Kidney epithelial cell (primary cell): Measurements from ENCODE around the gene PAF1. TPM values are rescaled to one million over a fixed set of nuclear protein-coding genes. Genes with fewer than 3 reads are reported as not detected.

ENCODE experiments used
- DNase-seq: peaks from one replicate; pipeline ENCODE4 v3.0.0-alpha.2; 2010; ENCODE audit warnings: low read depth
- H3K27me3 ChIP-seq: 2 replicates; pipeline ENCODE4 v1.6.0; 2011; ENCODE audit warnings: low read length; ENCODE audit not compliant: control insufficient read depth, insufficient read depth
- H3K36me3 ChIP-seq: 2 replicates; pipeline ENCODE4 v1.5.1; 2011; ENCODE audit warnings: low read length; ENCODE audit not compliant: control insufficient read depth, insufficient read depth
- H3K4me3 ChIP-seq: 2 replicates; pipeline ENCODE4 v1.5.1; 2011; ENCODE audit warnings: low read depth, mild to moderate bottlenecking, control low read depth, low read length
- total RNA-seq: library from RNA; depleted of rRNA; stranded (reverse); fragments of >200 nt; gene quantifications from 2 replicates; pipeline ENCODE4 v1.2.3, GENCODE V29; 2015
- TF ChIP-seq, protein P1 (sequence below): IDR thresholded peaks from 2 replicates; pipeline ENCODE4 v1.5.1; 2011; ENCODE audit warnings: mild to moderate bottlenecking, moderate library complexity, low read length, control low read depth, inconsistent platforms; ENCODE audit not compliant: insufficient read depth, poor library complexity, severe bottlenecking

PAF1 gene
- total RNA-seq, 1 donor from 2014 or later, result 44.6 TPM

DNA sequence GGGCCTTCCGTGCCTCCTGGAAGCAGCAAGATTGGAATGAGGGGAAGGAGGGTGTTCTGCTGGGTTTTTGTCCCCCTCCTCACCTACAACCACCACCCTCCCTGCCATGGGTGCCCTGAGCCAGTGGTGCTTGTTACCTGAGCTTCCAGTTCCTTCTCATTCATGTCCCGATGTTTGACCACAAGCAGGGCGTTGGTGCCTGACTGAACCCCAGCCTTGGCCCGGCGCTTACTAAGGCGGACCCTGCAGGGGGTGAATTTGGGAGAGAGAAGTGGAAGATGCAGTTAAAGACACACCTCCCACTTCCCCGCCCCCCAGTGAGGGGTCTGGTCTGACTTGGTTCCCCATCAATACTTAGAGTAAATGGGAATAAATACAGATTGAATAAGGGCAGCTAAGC, 4.3 kb downstream of the PAF1 start:
- no peak for DNase-seq
- H3K27me3 ChIP-seq, result no peaks in the 10 kb centered on the region
- TF ChIP-seq, protein P1, sequence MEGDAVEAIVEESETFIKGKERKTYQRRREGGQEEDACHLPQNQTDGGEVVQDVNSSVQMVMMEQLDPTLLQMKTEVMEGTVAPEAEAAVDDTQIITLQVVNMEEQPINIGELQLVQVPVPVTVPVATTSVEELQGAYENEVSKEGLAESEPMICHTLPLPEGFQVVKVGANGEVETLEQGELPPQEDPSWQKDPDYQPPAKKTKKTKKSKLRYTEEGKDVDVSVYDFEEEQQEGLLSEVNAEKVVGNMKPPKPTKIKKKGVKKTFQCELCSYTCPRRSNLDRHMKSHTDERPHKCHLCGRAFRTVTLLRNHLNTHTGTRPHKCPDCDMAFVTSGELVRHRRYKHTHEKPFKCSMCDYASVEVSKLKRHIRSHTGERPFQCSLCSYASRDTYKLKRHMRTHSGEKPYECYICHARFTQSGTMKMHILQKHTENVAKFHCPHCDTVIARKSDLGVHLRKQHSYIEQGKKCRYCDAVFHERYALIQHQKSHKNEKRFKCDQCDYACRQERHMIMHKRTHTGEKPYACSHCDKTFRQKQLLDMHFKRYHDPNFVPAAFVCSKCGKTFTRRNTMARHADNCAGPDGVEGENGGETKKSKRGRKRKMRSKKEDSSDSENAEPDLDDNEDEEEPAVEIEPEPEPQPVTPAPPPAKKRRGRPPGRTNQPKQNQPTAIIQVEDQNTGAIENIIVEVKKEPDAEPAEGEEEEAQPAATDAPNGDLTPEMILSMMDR, result no peak
- H3K36me3 ChIP-seq, result peaks cover 3% of the 10 kb centered on the region
- H3K4me3 ChIP-seq, result no peak overlapping the region

DNA sequence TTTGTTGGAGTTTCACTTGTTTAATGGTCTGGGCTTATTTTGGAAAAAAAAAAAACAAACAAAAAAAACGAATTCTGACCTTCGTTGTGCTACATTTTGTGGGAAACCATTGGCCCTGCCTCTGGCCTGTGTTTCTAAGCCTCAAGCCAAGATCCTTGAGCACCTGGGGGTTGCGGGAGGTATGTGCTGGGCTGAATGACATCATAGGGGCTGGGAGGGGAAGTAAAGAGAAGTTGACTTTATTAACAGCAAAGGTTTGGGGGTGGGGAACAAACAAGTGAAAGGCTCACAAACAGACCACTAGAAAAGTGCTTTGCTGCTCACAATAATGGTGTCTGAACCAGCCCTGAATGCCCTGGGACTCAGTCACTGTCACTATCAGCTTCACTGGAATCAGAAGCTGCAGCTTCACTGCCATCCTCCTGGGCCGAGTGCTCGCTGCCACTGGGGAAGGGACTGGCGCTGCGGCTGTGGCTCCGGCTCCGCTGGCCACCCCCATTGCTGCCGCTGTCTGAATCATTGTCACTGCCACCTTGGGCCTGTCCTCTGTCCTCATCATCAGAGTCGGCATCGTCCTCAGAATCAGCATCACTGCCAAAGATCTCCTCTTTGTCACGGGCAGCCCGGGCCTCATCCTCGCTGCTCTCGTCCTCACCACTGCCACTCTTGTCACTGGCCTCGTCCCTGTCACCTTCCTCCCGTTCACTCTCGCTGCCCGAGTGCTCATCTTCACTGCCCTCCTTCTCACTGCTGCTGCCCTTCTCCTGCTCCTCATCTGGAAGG, 5.1 kb downstream of the PAF1 start:
- Histone ChIP-seq H3K36me3 (peaks cover 3% of the 10 kb centered on the region), H3K27me3 (no peaks in the 10 kb centered on the region), H3K4me3 (no peak overlapping the region)
- DNase-seq, result no peak
- TF ChIP-seq, protein P1, result no peak

DNA sequence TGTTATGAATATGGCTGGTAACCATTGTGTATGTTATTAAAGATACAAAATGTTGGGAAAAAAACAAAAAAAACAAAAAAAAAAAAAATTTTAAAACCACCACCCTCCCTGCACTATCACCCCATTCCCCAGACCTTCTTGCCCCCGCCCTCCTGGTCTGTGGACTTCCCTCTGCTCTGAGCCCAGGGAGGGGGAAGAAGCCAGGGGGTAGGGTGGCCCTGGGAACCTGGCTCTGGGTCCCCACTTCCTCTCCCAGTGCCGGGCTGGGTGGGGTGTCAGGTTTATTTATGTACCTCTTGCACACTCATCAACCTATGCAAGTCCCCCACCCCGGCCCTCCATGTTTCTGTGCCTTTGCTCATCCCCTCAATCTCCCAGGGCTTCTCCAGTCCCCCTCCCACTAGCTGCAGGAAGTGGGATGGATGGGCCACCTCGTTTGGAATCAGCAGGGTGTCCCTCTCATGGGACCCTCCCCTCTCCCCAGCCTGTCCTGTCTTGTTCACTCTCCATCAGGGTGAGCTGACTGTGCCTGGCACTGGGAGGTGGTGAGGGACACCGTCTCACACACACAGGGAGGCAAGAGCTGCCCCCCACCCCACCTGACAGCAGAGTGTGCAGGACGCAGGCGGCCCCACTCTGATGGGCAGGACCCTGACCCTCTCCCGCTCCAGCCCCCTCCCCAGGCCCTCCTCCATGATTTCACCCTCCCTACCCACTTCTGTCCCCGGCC, 5.9 kb downstream of the PAF1 start:
- no peak for DNase-seq
- no peak overlapping the region for H3K4me3 ChIP-seq
- H3K27me3 ChIP-seq, result no peaks in the 10 kb centered on the region
- TF ChIP-seq, protein P1, result no peak
- H3K36me3 ChIP-seq, result peaks cover 3% of the 10 kb centered on the region

DNA sequence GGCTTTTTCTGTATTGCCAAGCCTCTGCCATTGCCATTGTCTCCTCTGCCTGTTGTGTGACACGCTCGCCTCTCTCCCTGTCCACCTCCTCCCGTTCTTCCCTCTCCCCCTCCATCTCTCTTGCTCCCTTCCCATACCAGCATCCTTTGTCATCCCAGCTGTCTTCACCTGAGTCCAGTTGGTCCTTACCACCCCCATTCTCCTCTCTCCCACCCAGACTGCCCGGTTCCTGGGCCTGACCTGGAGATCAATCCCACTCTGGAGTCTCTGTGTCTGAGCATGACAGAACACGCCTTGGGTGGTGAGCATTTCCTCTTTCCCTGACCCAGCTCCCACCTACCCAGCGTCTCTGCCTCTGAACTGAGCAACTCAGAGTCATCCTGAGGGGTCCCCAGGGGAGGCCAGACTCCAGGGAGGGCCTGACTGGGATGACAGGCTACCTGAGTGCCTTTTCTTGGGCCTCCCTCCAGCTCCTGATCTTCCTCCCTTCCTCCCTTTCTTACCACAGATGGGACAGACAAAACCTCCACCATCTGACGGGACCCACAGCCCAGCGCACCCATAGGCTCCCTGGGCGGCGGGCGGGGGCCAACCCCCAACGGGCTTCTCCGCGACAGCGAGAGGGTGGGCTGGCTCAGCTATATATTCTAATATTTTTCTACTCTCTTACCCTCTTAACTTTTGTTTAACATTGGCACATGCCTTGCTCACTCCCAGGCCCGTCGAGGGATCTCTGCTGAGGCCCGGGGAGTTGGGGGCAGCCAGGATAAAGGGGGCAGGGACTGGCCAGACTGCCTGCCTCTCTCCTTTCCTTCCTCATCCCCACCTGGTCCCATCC, 7.7 kb downstream of the PAF1 start:
- TF ChIP-seq, protein P1, result no peak
- Histone ChIP-seq H3K4me3 (no peak overlapping the region), H3K27me3 (no peaks in the 10 kb centered on the region), H3K36me3 (peaks cover 3% of the 10 kb centered on the region)
- no peak for DNase-seq

DNA sequence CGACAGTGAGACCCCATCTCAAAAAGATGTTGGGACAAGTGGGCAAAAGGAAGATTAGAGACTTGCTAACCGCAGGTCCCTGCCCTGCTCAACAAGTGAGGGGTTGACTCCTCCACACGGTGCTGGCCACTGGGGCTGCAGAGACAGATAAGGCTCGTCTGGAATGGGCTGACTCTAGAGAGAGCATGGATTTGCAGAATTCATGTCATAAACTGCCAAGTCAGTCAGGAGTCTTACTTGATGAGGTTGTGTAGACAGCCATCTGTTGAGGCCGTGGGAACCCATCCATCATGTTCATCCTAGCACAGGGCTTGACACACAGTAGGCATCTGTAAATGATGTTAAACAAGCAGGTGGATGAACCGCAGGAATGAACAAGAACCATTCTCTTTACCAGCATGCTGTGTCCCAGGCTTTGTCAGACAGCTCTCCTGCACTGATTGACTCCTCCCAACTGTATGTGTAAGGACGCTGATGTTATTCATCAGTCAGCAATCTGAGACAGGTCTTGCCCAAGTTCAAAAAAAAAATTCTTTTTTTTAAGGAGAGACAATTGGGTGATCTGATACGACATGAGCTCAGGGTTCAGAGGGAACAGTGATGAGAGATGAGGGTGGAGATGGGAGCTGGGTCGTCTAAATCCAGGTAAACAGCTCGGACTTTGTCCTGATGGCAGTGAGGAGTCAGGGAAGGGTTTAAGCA, 8.8 kb downstream of the PAF1 start:
- TF ChIP-seq, protein P1, result no peak
- no peaks in the 10 kb centered on the region for H3K27me3 ChIP-seq
- peaks cover 3% of the 10 kb centered on the region for H3K36me3 ChIP-seq
- DNase-seq, result no peak
- H3K4me3 ChIP-seq, result no peak overlapping the region
